ENCODE measurements around the gene DFFB. TPM values are rescaled to one million over a fixed set of nuclear protein-coding genes. Genes with fewer than 3 reads are reported as not detected.

DFFB gene
- total RNA-seq, 1 experiment from 2014 or later = 9.0 TPM

GRCh38 chr1:3903141-3904005 is 46.1 kb downstream of the DFFB start:
- Histone ChIP-seq H4K20me1 (ENCODE audit: insufficient read depth) (no peaks in the 10 kb centered on the region), H3K36me3 (ENCODE audit: control insufficient read depth in 1 of 2, insufficient read depth in 2 of 2, low read length in 2 of 2) (no peaks in the 10 kb centered on the region; a peak in 1 of 4 replicates), H3K27ac (ENCODE audit: low read depth, low read length) (no peak overlapping the region), H3K79me2 (ENCODE audit: insufficient read depth, low read length) (peaks cover 17% of the 10 kb centered on the region), H3K9ac (ENCODE audit: low read length) (no peak overlapping the region), H3K27me3 (ENCODE audit: insufficient read depth, low read length) (no peaks in the 10 kb centered on the region), H3K4me1 (ENCODE audit: control insufficient read depth in 1 of 2, insufficient read depth in 2 of 2, low read length in 2 of 2) (peaks cover 2 to 20% of the 10 kb centered on the region in 2 experiments; a peak in 2 of 4 replicates), H2AFZ (ENCODE audit: low read depth, low read length, poor library complexity, severe bottlenecking) (no peak overlapping the region), H3K9me3 (ENCODE audit: control insufficient read depth in 1 of 2, insufficient read depth in 1 of 2, low read depth in 1 of 2, low read length in 2 of 2) (no peaks in the 10 kb centered on the region), H3K4me2 (ENCODE audit: low read length) (no peak overlapping the region), H3K9me2 (ENCODE audit: insufficient read depth) (no peaks in the 10 kb centered on the region), H3K4me3 (replicated peaks in 1 of 2; ENCODE audit: low read depth in 1 of 2, low read length in 2 of 2) (no peak overlapping the region)
- intact Hi-C loops (cut with micrococcal nuclease) = loop anchor here (5.0 kb wide), 1 partner anchor 236 kb away; no protein-coding TSS in a partner anchor
- RAD21 ChIA-PET (ENCODE audit: low non-redundant PET in 1 of 2, low total read pairs in 2 of 2, uncharacterized antibody in 2 of 2, unreplicated experiment in 2 of 2) = interaction anchor here in 1 of 2 experiments (0.6 kb wide), 1 partner anchor 108 kb away, joined by 4 read pairs; no protein-coding TSS in a partner anchor
- DNase-seq (ENCODE audit: low read depth, low spot score) = no peak
- POLR2A ChIA-PET = no interaction called here
- CTCF ChIA-PET = no interaction called here
- no TSS peak for BruUV-seq (replicated peaks)
- no peak for ATAC-seq
- TF ChIP-seq TCF7L2 (IDR thresholded peaks at IDR 0.05; ENCODE audit: borderline replicate concordance, extremely low read depth, insufficient read depth, insufficient read length) = no peak
- no peak for TF ChIP-seq REST (IDR thresholded peaks at IDR 0.05; ENCODE audit: low read depth)
